ENCODE results near the gene TNP2. TPM values are rescaled to one million over a fixed set of nuclear protein-coding genes. Genes with fewer than 3 reads are reported as not detected.
"Not testable (repeated sequence)": the region's sequence is repeated elsewhere in the genome, so short reads cannot be mapped to it uniquely, and the experiment has no call there.

TNP2 gene
- polyA plus RNA-seq, 4 donors = not detected

GRCh38 chr16:11225677-11226549 is 43.2 kb downstream of the TNP2 start:
- DNase-seq (ENCODE audit: low read depth in 4 of 4, low spot score in 3 of 4) = no peak

GRCh38 chr16:11224894-11225676 is 44.0 kb downstream of the TNP2 start:
- no peak for DNase-seq (ENCODE audit: low read depth in 4 of 4, low spot score in 3 of 4)

GRCh38 chr16:11224096-11224893 is 44.8 kb downstream of the TNP2 start:
- no peak for DNase-seq (ENCODE audit: low read depth in 4 of 4, low spot score in 3 of 4)

GRCh38 chr16:11220507-11220906 is 48.6 kb downstream of the TNP2 start:
- DNase-seq (ENCODE audit: low read depth in 4 of 4, low spot score in 3 of 4) = not testable (repeated sequence)

GRCh38 chr16:11219178-11219577 is 49.9 kb downstream of the TNP2 start:
- no peak for DNase-seq (ENCODE audit: low read depth in 4 of 4, low spot score in 3 of 4)

- DNase-seq (ENCODE audit: low read depth in 4 of 4, low spot score in 3 of 4) = no peak
Measured at GRCh38 chr16:11218604-11218962, 50.5 kb downstream of the TNP2 start.

Other genes with a start within 250 kb of the TNP2 start
- gene SOCS1, start 13.1 kb downstream of the TNP2 start, polyA plus RNA-seq (ENCODE audit: insufficient read length in 4 of 4) = 1 to 10 TPM; 5.7 to 8.0 (median 6.4) TPM
- gene PRM3, start 4.3 kb upstream of the TNP2 start, polyA plus RNA-seq (ENCODE audit: insufficient read length in 4 of 4) = not detected
- gene PRM2, start 7.2 kb upstream of the TNP2 start, polyA plus RNA-seq (ENCODE audit: insufficient read length in 4 of 4) = not detected
- not detected for gene PRM1, start 12.0 kb upstream of the TNP2 start, polyA plus RNA-seq (ENCODE audit: insufficient read length in 4 of 4)
- 10 to 100 TPM; 23.7 to 36.6 (median 28.0) TPM for gene RMI2, start 76.1 kb upstream of the TNP2 start, polyA plus RNA-seq (ENCODE audit: insufficient read length in 4 of 4)

Data from right renal pelvis (tissue), 4 donors.